A549 (cell line): ENCODE measurements around the gene FGF1. TPM values are rescaled to one million over a fixed set of nuclear protein-coding genes. Genes with fewer than 3 reads are reported as not detected.

Source experiments
- ATAC-seq, 2 experiments: fragments of 200-7000 bp in 1 of 2; fragments of >200 bp in 1 of 2; cut with Nextera tagmentation in 1 of 2; cut with Tn5 transposase in 1 of 2; 3 replicates each; pipeline versions ENCODE4 v1.8.0 to v1.9.1; 2018 to 2020; ENCODE audit warnings: mild to moderate bottlenecking in 1 of 2, moderate library complexity in 1 of 2
- CTCF ChIA-PET: fragments of 300-600 bp; sonication (Branson Sonifier 250); formaldehyde crosslinking; extraction: SDS; loops from one replicate; lab custom pipeline; 2021; ENCODE audit warnings: antibody characterized with exemption, inconsistent platforms; lab: Yijun Ruan, JAX
- POLR2A ChIA-PET: fragments of 350-600 bp; formaldehyde crosslinking; extraction: SDS; loops from one replicate; lab custom pipeline; 2021; ENCODE audit warnings: antibody characterized with exemption, inconsistent platforms; lab: Yijun Ruan, JAX
- DNase-seq, 2 experiments: peaks; one replicate each; pipeline versions ENCODE4 v3.0.0 to v3.0.0-alpha.2; 2011 to 2016; ENCODE audit warnings: low read depth in 1 of 2, low spot score in 1 of 2
- FAIRE-seq: peaks from 2 replicates; lab custom pipeline; 2011; peaks lifted over from hg19 to GRCh38; lab: Jason Lieb, UNC
- H3K27ac ChIP-seq, 2 experiments: fragments of >200 bp; sonication (Bioruptor Twin); formaldehyde crosslinking; 3 replicates each; pipeline ENCODE4 v1.5.1; 2016 to 2017
- H3K4me1 ChIP-seq: fragments of >200 bp; sonication (Bioruptor Twin); formaldehyde crosslinking; 3 replicates; pipeline ENCODE4 v1.6.1; 2016
- H3K4me2 ChIP-seq: fragments of >200 bp; sonication (Bioruptor Twin); formaldehyde crosslinking; 3 replicates; pipeline ENCODE4 v1.6.1; 2016
- H3K4me3 ChIP-seq: fragments of >200 bp; sonication (Bioruptor Twin); formaldehyde crosslinking; 3 replicates; pipeline ENCODE4 v1.5.1; 2016
- H3K9me3 ChIP-seq: fragments of >200 bp; sonication (Bioruptor Twin); formaldehyde crosslinking; 3 replicates; pipeline ENCODE4 v1.6.1; 2016
- ATOH8 ChIP-seq: fragments of 250-450 bp; sonication (Bioruptor Pico); IDR thresholded peaks from 2 replicates; pipeline ENCODE4 v1.5.0; 2020; ENCODE audit warnings: low read depth, mild to moderate bottlenecking, moderate library complexity
- CEBPB ChIP-seq, 2 experiments: fragments of >200 bp in 1 of 2; sonication (Bioruptor Twin) in 1 of 2; formaldehyde crosslinking in 1 of 2; IDR thresholded peaks; 2 replicates each; pipeline ENCODE4 v1.6.1; 2012 to 2016
- EHMT2 ChIP-seq: fragments of 200-600 bp; sonication (generic); IDR thresholded peaks from 2 replicates; pipeline ENCODE4 v1.6.1; 2016; ENCODE audit warnings: antibody characterized with exemption, low read depth, mild to moderate bottlenecking, moderate library complexity
- FOXS1 ChIP-seq: fragments of 250-450 bp; sonication (Bioruptor Pico); IDR thresholded peaks from 2 replicates; pipeline ENCODE4 v1.5.0; 2020; ENCODE audit warnings: mild to moderate bottlenecking, moderate library complexity
- GATA3 ChIP-seq: IDR thresholded peaks from 2 replicates; pipeline ENCODE4 v1.6.1; 2012; ENCODE audit warnings: borderline replicate concordance
- HMGXB4 ChIP-seq: fragments of 250-450 bp; sonication (Bioruptor Pico); IDR thresholded peaks from 2 replicates; pipeline ENCODE4 v1.5.0; 2021; ENCODE audit warnings: mild to moderate bottlenecking, moderate library complexity, borderline replicate concordance
- HOXB13 ChIP-seq: fragments of 250-450 bp; sonication (Bioruptor Pico); IDR thresholded peaks from 2 replicates; pipeline ENCODE4 v1.5.0; 2020; ENCODE audit warnings: low read depth, mild to moderate bottlenecking, moderate library complexity
- KDM5A ChIP-seq: fragments of 200-600 bp; sonication (generic); IDR thresholded peaks from 2 replicates; pipeline ENCODE4 v1.6.1; 2016; ENCODE audit warnings: antibody characterized with exemption, mild to moderate bottlenecking
- RAD21 ChIP-seq, 2 experiments: fragments of >200 bp in 1 of 2; sonication (Bioruptor Twin) in 1 of 2; formaldehyde crosslinking in 1 of 2; IDR thresholded peaks in 1 of 2; conservative IDR thresholded peaks in 1 of 2; 2 replicates in 1 of 2; 3 replicates in 1 of 2; pipeline ENCODE4 v1.6.1; 2012 to 2018; ENCODE audit warnings: inconsistent platforms in 1 of 2
- RCOR1 ChIP-seq: fragments of 150-350 bp; IDR thresholded peaks from 2 replicates; pipeline ENCODE4 v1.6.1; 2014; ENCODE audit warnings: antibody characterized with exemption, low read length, low read depth
- TP53 ChIP-seq: fragments of 250-450 bp; sonication (Bioruptor Pico); IDR thresholded peaks from 2 replicates; pipeline ENCODE4 v1.5.0; 2021; ENCODE audit warnings: mild to moderate bottlenecking, moderate library complexity
- USF2 ChIP-seq: fragments of 450-650 bp; IDR thresholded peaks from 2 replicates; pipeline ENCODE4 v1.6.1; 2014; ENCODE audit warnings: antibody characterized with exemption
- ZC3H11A ChIP-seq: fragments of 450-650 bp; IDR thresholded peaks from 2 replicates; pipeline ENCODE4 v1.6.1; 2014; ENCODE audit warnings: antibody characterized with exemption, mild to moderate bottlenecking
- WGBS: methylation state at CpG from one replicate; pipeline ENCODE4 v1.1.6; 2017; ENCODE audit errors: missing lambda C conversion rate; 5-methylcytosine and 5-hydroxymethylcytosine counted together
- polyA plus RNA-seq, 4 experiments: library from polyadenylated mRNA; depleted of rRNA in 3 of 4; stranded (reverse); fragments of >200 nt; fragmentation: RNase III in 1 of 4; extraction: RNeasy Plus Mini Kit Qiagen cat#74134 plus additional on column Dnase treatment in 1 of 4; gene quantifications; 2 replicates in 3 of 4; 3 replicates in 1 of 4; pipeline ENCODE4 v1.2.3, GENCODE V29; 2011 to 2017

Gene FGF1
- polyA plus RNA-seq, 2 of the 4 experiments (the other 2 are of a cell fraction), result 0.05 to 0.40 TPM

- ChIA-PET CTCF (interaction anchor here (0.6 to 4.5 kb wide), 6 partner anchors 10 to 450 kb away, joined by 3 to 23 read pairs (median 6); no protein-coding TSS in a partner anchor), POLR2A (interaction anchor here (0.6 kb wide), 1 partner anchor 78 kb away, joined by 5 read pairs; no protein-coding TSS in a partner anchor)
- Histone ChIP-seq H3K27ac (peak overlapping the region; percentile 74 to 83; a peak in 5 of 6 replicates), H3K9me3 (no peaks in the 10 kb centered on the region), H3K4me2 (peak overlapping the region; percentile 87), H3K4me3 (no peak overlapping the region), H3K4me1 (peaks cover 57% of the 10 kb centered on the region)
- 61% methylated on average over 3 of the region's 3 CpGs for whole genome bisulfite sequencing
- FAIRE-seq (no peak), ATAC-seq (peak in 1 of 2 experiments; percentile 54; a peak in 3 of 6 replicates), DNase-seq (peak in 1 of 2 experiments; percentile 42)
- TF ChIP-seq KDM5A (no peak), RAD21 (conservative IDR thresholded peaks at IDR 0.05 in 1 of 2, IDR thresholded peaks at IDR 0.05 in 1 of 2) (0 out of 5 replicates have a peak, but pooled peaks of 1 of the 2 experiments have one; percentile 17), CEBPB (IDR thresholded peaks at IDR 0.05) (0 out of 4 replicates have a peak, but pooled peaks of 1 of the 2 experiments have one; percentile 11)
- TF ChIP-seq, all 56 proteins: peak for 2
These were observed 84.5 kb downstream of the FGF1 start for GRCh38 chr5:142601432-142601831.

GRCh38 chr5:142600611-142601358 is 85.1 kb downstream of the FGF1 start:
- peak overlapping the region; percentile 87 for H3K4me2 ChIP-seq
- POLR2A ChIA-PET, result interaction anchor here (0.6 kb wide), 1 partner anchor 78 kb away, joined by 5 read pairs; no protein-coding TSS in a partner anchor
- WGBS, result 19% methylated on average over 20 of the region's 20 CpGs
- peaks cover 57% of the 10 kb centered on the region for H3K4me1 ChIP-seq
- ATAC-seq (peak; percentile 47 to 73), DNase-seq (peak in 1 of 2 experiments; percentile 31)
- TF ChIP-seq GATA3 (no peak), RCOR1 (no peak), ATOH8 (no peak), HMGXB4 (no peak), USF2 (no peak)
- TF ChIP-seq, all 56 proteins: peak for 0
- Histone ChIP-seq H3K27ac (peak overlapping the region; percentile 74 to 83), H3K4me3 (peak overlapping the region; percentile 19), H3K9me3 (no peaks in the 10 kb centered on the region)
- CTCF ChIA-PET, result interaction anchor here (0.9 to 5.7 kb wide), 10 partner anchors 10 to 455 kb away, joined by 3 to 41 read pairs (median 4); no protein-coding TSS in a partner anchor
- FAIRE-seq, result no peak

GRCh38 chr5:142600092-142600491 is 85.8 kb downstream of the FGF1 start:
- no peaks in the 10 kb centered on the region for H3K9me3 ChIP-seq
- DNase-seq, result no peak
- H3K4me2 ChIP-seq, result peak overlapping the region; percentile 87
- POLR2A ChIA-PET, result no interaction called here
- no peak for ATAC-seq
- TF ChIP-seq TP53 (CRISPR knock-in tag), result no peak
- TF ChIP-seq EHMT2, result no peak
- TF ChIP-seq ZC3H11A, result no peak
- no peak for TF ChIP-seq FOXS1 (CRISPR knock-in tag)
- no peak for TF ChIP-seq HOXB13 (CRISPR knock-in tag)
- CTCF ChIA-PET, result interaction anchor here (0.9 to 5.7 kb wide), 10 partner anchors 10 to 455 kb away, joined by 3 to 41 read pairs (median 4); no protein-coding TSS in a partner anchor
- WGBS, result 66% methylated on average over 4 of the region's 4 CpGs
- H3K27ac ChIP-seq, result peak overlapping the region; percentile 74 to 83; a peak in 5 of 6 replicates
- H3K4me3 ChIP-seq, result no peak overlapping the region
- no peak for FAIRE-seq
- H3K4me1 ChIP-seq, result peaks cover 57% of the 10 kb centered on the region
